A673 (cell line): ENCODE data around the gene SCYGR3. TPM values are rescaled to one million over a fixed set of nuclear protein-coding genes. Genes with fewer than 3 reads are reported as not detected.

Experiments
- BruUV-seq: library from RNA; stranded (reverse); fragments of 400-500 nt; replicated peaks from 2 replicates; lab custom pipeline; 2021; lab: Mats Ljungman, UMichigan
- CTCF ChIA-PET: fragments of 300-600 bp; sonication (Branson Sonifier 250); formaldehyde crosslinking; loops from one replicate; lab custom pipeline; 2022; ENCODE audit warnings: antibody characterized with exemption; lab: Charles Lee
- POLR2A ChIA-PET: fragments of 300-600 bp; sonication (Branson Sonifier 250); formaldehyde crosslinking; loops from one replicate; lab custom pipeline; 2022; ENCODE audit warnings: antibody characterized with exemption; ENCODE audit not compliant: low non-redundant PET; lab: Charles Lee
- DNase-seq: peaks from one replicate; pipeline ENCODE4 v3.0.0-alpha.2; 2015; ENCODE audit warnings: low spot score
- H3K27ac ChIP-seq: fragments of 200-600 bp; sonication (generic); 2 replicates; pipeline ENCODE4 v1.5.1; 2016; ENCODE audit warnings: mixed run types, low read depth, mild to moderate bottlenecking, mixed read lengths, antibody characterized with exemption, low read length; ENCODE audit not compliant: poor library complexity, severe bottlenecking
- H3K27me3 ChIP-seq: fragments of 200-600 bp; sonication (generic); replicated peaks from 2 replicates; pipeline ENCODE4 v1.6.1; 2017; ENCODE audit warnings: mixed run types, low read depth, mild to moderate bottlenecking, mixed read lengths, antibody characterized with exemption, low read length; ENCODE audit not compliant: insufficient read depth, poor library complexity
- H3K36me3 ChIP-seq: fragments of 200-600 bp; sonication (generic); 2 replicates; pipeline ENCODE4 v1.6.1; 2016; ENCODE audit warnings: mixed run types, mild to moderate bottlenecking, mixed read lengths, antibody characterized with exemption, low read length; ENCODE audit not compliant: insufficient read depth, poor library complexity, severe bottlenecking
- H3K4me1 ChIP-seq: fragments of 200-600 bp; sonication (generic); 2 replicates; pipeline ENCODE4 v1.6.1; 2017; ENCODE audit warnings: mixed run types, mild to moderate bottlenecking, mixed read lengths, antibody characterized with exemption, low read length; ENCODE audit not compliant: insufficient read depth, poor library complexity, severe bottlenecking
- H3K4me3 ChIP-seq: fragments of 200-600 bp; sonication (generic); 2 replicates; pipeline ENCODE4 v1.5.1; 2016; ENCODE audit warnings: low read depth, mixed run types, mild to moderate bottlenecking, mixed read lengths, low read length; ENCODE audit not compliant: poor library complexity, severe bottlenecking
- H3K9me3 ChIP-seq: fragments of 200-600 bp; sonication (generic); 2 replicates; pipeline ENCODE4 v1.6.1; 2016; ENCODE audit warnings: mixed run types, low read depth, mild to moderate bottlenecking, mixed read lengths, antibody characterized with exemption, low read length; ENCODE audit not compliant: poor library complexity, severe bottlenecking
- CTCF ChIP-seq: fragments of 300-800, 200-600 bp; sonication (generic); conservative IDR thresholded peaks from 2 replicates; pipeline ENCODE4 v1.5.1; 2017; ENCODE audit warnings: low read depth, mild to moderate bottlenecking, antibody characterized with exemption, low read length, moderate library complexity, mixed read lengths
- EZH2 ChIP-seq: fragments of 200-600 bp; sonication (generic); IDR thresholded peaks from 2 replicates; pipeline ENCODE4 v1.6.1; 2017; ENCODE audit warnings: borderline replicate concordance, low read depth, mild to moderate bottlenecking, mixed read lengths, antibody characterized with exemption, low read length; ENCODE audit not compliant: poor library complexity, severe bottlenecking
- intact Hi-C: fragments of 100-400 bp; cut with micrococcal nuclease; formaldehyde crosslinking; loops from one replicate; pipeline ENCODE4 v1.10.0; 2022; ENCODE audit not compliant: unreplicated experiment
- total RNA-seq: library from RNA; stranded (reverse); gene quantifications from 2 replicates; pipeline ENCODE4 v1.2.3, GENCODE V29; 2021

SCYGR3 gene
- total RNA-seq, 1 experiment from 2014 or later: not detected

- H3K27me3 ChIP-seq: no peaks in the 10 kb centered on the region
- H3K36me3 ChIP-seq: no peaks in the 10 kb centered on the region
- no peaks in the 10 kb centered on the region for H3K4me1 ChIP-seq
- no peak for DNase-seq
- no peak overlapping the region for H3K27ac ChIP-seq
- ChIA-PET CTCF (no interaction called here), POLR2A (no interaction called here)
- intact Hi-C loops: no loop called here
- H3K9me3 ChIP-seq: peaks cover 4% of the 10 kb centered on the region
- H3K4me3 ChIP-seq: no peak overlapping the region
- no TSS peak for BruUV-seq
- TF ChIP-seq CTCF: no peak
- TF ChIP-seq EZH2: no peak
Observed at GRCh38 chr2:227582369-227582768, 32.3 kb downstream of the SCYGR3 start.

GRCh38 chr2:227579791-227580190, 34.8 kb downstream of the SCYGR3 start:
- CTCF ChIA-PET: no interaction called here
- DNase-seq: no peak
- Histone ChIP-seq H3K4me1 (no peaks in the 10 kb centered on the region), H3K4me3 (no peak overlapping the region), H3K9me3 (peaks cover 4% of the 10 kb centered on the region), H3K27ac (no peak overlapping the region), H3K27me3 (no peaks in the 10 kb centered on the region), H3K36me3 (no peaks in the 10 kb centered on the region)
- POLR2A ChIA-PET: no interaction called here
- intact Hi-C loops: no loop called here
- TF ChIP-seq EZH2 (no peak), CTCF (no peak)
- BruUV-seq: no TSS peak

- H3K27ac ChIP-seq: no peak overlapping the region
- intact Hi-C loops: no loop called here
- DNase-seq: no peak
- POLR2A ChIA-PET: no interaction called here
- peaks cover 4% of the 10 kb centered on the region for H3K9me3 ChIP-seq
- CTCF ChIA-PET: no interaction called here
- no peak overlapping the region for H3K4me3 ChIP-seq
- no peaks in the 10 kb centered on the region for H3K36me3 ChIP-seq
- no peak for TF ChIP-seq CTCF
- no TSS peak for BruUV-seq
- no peaks in the 10 kb centered on the region for H3K27me3 ChIP-seq
- no peaks in the 10 kb centered on the region for H3K4me1 ChIP-seq
Observed at GRCh38 chr2:227578642-227579041, 36.0 kb downstream of the SCYGR3 start.
